GM18505 (cell line): ENCODE data around the gene HMG20B.

Experiments used
- ATAC-seq: cut with Tn5 transposase; IDR thresholded peaks from one replicate; pipeline ENCODE4 v1.9.1; 2021; ENCODE audit not compliant: unreplicated experiment
- POLR2A ChIP-seq: IDR thresholded peaks from 4 replicates; pipeline ENCODE4 v1.6.1; 2011; ENCODE audit warnings: borderline replicate concordance; ENCODE audit not compliant: insufficient read depth, insufficient read length; ENCODE audit errors: extremely low read depth

Gene HMG20B

DNA sequence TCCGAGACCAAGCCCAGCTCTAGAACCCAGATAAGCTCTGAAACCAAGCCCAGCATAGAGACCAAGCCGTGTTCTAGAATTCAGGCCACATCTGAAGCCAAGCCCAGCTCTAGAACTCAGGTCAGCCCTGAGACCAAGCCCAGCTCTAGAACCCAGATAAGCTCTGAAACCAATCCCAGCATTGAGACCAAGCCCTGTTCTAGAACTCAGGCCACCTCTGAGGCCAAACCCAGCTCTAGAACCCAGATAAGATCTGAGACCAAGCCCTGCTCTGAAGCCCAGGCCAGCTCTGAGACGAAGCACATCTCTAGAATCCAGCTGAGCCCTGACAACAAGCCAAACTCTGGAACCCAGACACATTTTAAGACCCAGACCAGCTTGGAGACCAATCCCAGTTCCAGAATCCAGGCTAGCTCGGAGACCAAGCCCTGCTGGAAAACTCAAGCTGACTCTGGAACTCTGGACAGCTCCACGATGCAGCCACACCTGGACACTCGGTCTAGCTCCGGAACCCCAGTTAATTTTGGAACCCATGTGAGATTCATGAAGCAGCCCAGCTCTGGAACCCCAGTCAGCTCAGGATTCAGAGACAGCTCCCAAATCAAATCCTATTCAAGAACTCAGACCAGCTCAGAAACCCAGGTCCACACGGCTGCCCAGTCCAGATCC, 18.4 kb downstream of the HMG20B start:
- ATAC-seq, result no peak
- TF ChIP-seq POLR2A, result no peak

GRCh38 chr19:3591876-3592613, 19.3 kb downstream of the HMG20B start:
- ATAC-seq, result no peak
- TF ChIP-seq POLR2A, result no peak

GRCh38 chr19:3593156-3593555, 20.4 kb downstream of the HMG20B start:
- ATAC-seq, result no peak
- TF ChIP-seq POLR2A, result no peak

GRCh38 chr19:3595521-3596061, 22.8 kb downstream of the HMG20B start:
- no peak for ATAC-seq
- TF ChIP-seq POLR2A, result no peak

GRCh38 chr19:3599776-3600187, 27.0 kb downstream of the HMG20B start:
- no peak for ATAC-seq
- TF ChIP-seq POLR2A, result no peak

DNA sequence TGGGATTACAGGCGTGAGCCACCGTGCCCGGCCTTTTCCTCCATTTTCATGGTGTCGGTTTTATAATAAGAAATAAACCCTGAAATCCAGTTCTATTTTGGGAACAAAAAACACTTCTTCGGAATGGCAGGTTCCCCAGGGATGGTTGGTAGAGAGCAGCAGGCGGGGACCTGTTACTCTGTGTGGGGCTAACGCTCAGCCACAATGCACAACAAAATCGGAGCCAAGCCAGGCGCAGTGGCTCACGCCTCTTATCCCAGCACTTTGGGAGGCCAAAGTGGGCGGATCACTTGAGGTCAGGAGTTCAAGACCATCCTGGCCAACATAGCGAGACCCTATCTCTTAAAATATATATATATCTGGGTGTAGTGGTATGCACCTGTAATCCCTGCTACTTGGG, 28.3 kb downstream of the HMG20B start:
- no peak for TF ChIP-seq POLR2A
- no peak for ATAC-seq

GRCh38 chr19:3603121-3603811, 30.5 kb downstream of the HMG20B start:
- no peak for ATAC-seq
- no peak for TF ChIP-seq POLR2A

- no peak for ATAC-seq
- no peak for TF ChIP-seq POLR2A
Observed at GRCh38 chr19:3604227-3604986, 31.7 kb downstream of the HMG20B start.

DNA sequence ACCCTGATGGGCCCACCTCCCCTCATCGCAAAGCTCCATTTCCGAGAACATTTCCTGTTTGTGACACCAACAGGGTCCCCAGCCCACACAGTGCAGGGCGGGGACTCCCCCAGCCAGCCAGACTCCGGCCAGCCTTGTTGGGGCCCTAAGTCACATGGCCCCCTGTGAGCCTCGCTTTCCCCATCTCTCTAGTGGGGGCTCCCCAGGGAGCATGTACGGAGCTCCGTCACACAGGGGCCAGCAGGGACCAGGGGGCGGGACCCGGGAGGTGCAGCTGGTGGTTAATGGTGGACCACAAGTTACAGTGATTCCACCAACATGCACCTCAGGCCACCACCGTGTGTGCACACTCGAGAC, 32.2 kb downstream of the HMG20B start:
- no peak for ATAC-seq
- TF ChIP-seq POLR2A, result no peak

DNA sequence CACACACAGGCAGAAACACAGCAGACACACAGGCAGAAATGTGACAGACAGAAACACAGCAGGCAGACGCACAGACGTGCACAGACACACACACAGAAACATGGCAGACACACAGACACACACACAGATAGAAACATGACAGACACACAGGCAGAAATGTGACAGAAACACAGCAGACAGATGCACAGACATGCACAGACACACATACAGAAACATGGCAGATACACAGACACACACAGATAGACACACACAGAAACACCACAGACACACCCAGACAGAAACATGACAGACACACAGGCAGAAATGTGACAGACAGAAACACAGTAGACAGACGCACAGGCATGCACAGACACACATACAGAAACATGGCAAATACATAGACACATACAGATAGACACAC, 32.6 kb downstream of the HMG20B start:
- ATAC-seq, result no peak
- no peak for TF ChIP-seq POLR2A

DNA sequence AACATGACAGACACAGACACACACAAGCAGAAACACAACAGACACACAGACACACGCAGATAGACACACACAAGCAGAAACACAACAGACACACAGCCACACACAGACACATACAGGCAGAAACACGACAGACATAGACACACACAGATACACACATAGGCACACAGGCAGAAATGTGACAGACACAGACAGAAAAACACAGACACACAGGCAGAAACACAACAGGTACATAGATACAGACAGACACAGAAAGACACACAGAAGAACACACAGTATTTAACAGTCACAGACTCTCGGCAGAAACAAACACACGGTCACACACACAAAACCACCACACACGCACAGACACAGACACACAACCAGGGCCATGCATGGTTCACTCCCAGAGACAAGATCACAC, 33.0 kb downstream of the HMG20B start:
- ATAC-seq, result no peak
- TF ChIP-seq POLR2A, result no peak

DNA sequence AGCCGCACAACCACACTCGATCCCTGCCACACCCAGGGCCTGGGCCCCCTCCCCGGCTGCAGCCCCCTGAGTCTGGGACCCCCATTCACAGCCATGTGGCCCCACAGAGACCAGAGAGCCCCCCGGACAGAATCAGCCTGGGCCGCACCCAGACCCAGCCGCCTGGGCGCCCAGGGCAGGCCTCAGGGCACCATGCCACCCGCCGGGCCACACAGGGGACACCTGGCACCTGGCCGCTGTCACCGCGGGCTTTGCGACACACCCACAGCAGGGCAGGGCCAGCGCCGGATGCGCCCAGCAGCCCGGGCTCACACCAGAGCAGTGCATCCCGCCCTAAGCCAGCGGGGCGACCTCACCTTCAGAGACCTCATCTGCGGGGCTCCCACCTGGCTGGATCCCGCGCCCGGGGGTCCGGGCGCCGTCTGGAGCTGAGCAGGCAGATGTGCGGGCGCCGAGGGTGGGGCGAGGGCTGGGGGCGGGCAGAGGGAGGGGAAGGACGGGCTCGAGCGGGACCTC, 33.5 kb downstream of the HMG20B start:
- TF ChIP-seq POLR2A, result no peak
- no peak for ATAC-seq
